HG02884 (cell line): ENCODE data around the gene MICAL3.

Experiments
- ATAC-seq: cut with Tn5 transposase; IDR thresholded peaks from one replicate; pipeline ENCODE4 v1.9.1; 2021; ENCODE audit warnings: mild to moderate bottlenecking, moderate library complexity; ENCODE audit not compliant: unreplicated experiment

MICAL3 gene

DNA sequence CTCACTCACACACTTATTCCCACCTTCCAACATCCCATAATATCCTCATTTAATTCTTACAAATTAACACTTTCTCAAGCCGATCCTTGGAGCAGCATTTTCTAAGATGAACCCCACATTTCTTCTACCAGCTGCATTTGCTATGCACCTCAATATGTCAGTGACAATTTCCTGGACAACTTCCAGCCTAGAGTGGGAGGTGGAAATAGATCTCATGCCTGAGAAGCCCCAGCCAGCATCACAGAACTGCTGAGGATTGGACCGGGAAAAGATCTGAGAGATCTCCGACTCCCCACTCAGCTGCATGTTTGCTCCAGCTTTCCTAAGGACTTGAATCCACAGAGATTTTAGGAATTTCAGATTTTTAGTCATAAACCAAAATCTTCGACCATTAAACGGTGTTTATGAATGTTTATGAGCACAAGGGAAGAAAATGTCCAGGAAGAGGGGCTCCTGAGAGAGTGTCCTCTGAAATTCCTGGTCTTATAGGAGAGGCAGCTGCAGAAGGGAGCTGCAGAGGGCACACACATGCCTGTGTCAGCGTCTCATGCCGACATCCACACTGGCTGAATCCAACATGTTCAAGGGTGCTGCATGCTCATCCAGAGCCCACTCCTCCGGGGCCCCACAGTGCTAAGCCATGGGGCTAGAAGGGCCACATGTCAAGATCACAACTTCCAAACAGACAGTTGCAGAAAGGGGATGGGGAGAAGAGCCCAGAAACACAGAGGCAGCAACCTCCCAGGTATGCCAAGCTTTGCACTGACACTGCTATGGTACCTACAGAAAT is 68.6 kb downstream of the MICAL3 start:
- no peak for ATAC-seq

DNA sequence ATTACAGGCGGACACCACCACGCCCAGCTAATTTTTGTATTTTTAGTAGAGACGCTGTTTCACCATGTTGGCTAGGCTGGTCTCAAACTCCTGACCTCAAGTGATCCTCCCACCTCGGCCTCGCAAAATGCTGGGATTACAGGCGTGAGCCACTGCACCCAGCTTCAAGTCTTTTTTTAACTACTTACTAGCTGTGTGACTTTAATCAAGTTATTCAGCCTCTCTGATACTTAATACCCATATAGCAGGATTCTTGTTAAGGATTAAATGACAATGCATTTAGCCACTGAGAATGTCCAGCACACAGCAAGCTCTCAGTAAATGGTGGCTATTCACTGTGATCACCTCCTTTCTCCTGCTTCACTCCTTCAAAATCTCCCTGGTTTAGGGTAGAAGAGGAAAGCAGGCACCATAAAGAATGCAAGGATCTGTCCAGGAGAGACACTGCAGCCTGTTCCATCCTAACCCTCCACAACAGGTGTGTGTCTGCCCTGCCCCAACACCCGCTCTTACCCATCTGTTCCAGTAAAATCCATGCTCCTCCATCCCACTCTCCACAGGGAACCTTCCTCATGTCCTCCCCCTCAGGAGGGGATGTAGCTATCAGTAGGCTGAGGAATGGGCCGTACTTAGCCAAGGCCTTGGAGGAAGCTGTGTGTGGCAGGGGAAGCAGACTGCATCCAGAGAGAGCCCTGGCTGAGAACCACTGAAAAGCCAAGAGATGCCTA is 69.3 kb downstream of the MICAL3 start:
- ATAC-seq, result no peak

DNA sequence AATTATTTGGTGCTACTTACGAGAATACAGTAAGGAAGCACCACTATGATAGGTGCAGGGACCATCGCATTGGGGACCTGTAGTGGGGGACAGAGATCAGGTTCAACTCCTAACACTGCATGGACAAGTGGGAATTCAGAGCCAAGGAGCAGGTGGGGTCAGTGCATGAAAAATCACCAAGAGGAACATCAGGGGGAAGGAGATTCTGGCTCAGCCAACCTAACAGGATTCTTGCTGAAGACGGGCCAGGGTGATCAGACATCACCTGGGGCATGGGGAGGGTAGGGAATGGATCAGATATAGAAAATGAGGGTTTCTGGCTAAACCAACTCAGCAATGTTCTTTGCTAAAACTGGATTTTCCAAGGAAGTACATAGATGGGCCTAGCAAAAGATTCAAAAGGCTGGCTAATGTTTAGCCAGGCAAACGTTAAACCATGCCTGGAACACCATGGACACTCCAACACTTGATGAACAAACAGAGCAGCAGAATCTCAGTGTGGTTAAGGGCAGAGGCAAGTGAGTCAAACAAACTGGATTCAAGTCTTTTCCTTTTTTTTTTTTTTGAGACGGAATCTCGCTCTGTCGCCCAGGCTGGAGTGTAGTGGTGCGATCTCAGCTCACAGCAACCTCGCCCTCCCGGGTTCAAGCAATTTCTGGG is 70.0 kb downstream of the MICAL3 start:
- no peak for ATAC-seq

DNA sequence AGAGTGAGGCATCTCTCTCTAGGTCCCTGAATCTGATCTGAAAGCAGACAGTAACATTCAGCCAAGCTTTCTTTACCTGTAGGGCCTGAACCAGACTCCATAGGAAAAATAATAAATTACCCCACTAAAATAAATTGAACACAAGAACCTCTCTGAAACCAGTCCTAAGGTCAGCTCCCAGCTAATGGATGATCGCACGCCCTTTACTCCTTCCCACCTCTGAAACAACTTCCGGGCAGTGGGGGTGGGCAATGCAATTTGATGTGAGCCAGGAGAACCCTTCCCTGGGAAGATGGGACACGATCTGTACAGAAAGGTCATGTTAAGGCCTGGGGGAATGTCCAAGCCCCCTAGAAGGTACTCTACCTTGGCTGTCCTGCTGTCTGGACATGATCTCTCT is 71.2 kb downstream of the MICAL3 start:
- no peak for ATAC-seq

DNA sequence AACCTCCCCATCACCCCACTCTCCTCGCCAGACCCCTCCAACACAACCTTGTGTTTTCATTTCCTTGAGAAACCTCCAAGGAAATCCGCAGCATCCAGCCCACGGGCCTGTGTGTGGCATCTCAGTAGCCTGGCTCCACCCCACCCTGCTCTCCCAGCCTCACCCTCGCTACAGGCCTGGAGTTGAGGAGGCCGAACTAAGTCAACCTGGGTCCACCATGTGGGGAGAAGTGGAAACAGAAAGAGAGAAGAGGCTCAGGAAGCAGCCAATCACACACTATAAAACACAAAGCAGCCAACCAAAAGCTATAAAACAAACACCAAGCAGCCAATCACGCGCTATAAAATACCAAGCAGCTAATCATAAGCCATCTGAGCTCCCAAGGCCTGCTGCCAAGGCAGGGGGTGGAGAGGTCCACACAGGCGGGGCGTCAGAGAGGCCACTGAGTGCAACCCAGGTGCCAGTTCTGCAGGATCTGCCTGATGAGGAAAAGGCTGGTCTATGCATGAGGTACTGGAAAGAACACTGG is 72.0 kb downstream of the MICAL3 start:
- no peak for ATAC-seq

DNA sequence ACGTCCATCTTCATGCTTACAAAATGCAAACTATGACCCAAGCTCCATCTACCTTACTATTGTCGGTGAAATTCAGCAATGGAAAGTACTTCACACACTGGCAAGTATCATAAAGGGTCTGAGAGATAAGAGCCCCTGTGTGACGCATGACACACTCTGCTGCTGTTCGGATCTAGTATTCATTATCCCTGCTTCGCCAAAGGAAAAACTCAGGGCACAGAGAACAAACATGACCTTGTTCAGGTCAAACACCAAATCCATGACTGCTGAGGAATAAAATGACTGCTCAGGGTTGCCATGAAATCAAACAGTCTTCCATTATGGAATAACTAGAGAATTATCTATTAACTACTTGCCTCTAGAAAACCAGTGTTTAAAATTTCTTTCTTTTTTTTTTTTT is 73.0 kb downstream of the MICAL3 start:
- ATAC-seq, result no peak

DNA sequence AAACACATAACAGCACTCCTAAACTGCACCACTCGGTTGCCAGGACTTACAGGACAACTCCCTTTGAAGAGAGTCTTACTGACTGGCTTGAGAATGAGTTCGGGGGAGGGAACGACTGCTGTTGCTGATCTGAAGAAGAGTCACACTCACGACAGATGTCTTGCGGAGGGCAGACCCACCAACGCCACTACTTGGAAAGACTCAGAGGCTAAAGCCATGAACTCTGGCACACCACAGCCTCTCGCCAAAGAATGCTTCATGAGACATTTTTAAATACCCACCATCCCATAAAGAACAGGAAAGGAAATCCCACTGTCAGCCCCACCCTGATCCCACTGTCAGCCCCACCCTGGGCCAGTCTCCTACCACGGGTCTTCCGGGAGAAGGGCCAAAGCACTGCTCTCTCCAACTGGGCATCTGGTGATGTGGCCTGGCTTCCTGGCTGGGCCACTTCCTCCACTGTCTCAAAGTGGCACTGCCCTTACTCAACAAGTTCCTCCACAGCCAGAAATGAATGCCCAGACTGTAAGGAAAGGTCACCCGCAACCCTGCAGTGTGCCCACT is 73.6 kb downstream of the MICAL3 start:
- no peak for ATAC-seq

DNA sequence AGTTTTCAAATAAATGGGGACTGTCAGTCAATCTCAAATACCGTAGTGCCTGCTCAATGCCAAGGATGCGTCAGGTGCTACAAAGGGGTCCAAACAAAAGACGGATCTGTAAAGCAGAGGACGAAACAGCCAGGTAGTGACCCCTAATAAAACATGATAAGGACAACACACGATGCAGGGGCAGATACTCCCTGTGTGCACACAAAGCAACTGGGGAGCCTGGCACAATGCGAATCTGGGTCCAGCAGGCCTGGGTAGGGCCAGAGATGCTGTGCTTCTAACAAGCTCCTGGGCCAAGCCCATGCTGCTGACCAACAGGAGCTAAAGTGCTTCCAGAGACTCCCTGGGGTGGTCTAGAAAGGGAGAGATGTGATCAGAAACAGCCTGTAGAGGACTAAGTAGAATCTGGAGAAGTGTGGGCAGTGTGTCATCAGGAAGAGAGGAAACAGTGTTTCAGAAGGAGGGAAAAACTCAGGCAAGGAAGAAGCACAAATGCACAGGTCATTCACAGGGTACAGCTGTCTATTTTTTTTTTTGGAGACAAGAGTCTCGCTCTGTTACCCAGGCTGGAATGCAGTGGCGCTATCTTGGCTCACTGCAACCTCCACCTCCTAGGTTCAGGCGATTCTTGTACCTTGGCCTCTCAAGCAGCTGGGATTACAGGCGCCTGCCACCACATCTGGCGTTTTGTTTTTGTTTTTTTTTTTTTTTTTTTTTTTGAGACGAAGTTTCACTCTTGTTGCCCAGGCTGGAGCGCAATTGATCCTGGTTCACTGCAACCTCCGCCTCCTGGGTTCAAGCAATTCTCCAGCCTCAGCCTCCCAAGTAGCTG is 74.5 kb downstream of the MICAL3 start:
- ATAC-seq, result no peak

DNA sequence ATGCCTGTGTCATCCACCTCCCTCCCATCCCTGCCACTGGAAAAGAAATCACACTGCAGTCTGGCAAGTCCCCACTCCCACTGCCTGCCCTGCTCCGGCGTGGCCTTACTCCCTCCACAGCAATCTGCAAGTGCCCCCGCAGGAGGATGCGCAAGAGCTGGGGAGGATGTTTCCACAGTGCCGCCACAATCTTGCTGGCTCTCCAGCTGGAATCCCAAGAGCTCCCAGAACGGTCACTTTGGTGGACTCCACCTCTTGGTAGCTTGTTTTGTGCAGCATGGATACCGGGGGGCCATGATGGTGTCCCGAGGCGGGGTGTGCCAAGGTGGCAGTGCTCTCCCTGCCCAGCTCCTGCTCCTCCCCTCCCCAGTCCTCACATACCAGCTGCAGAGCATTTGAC is 76.3 kb downstream of the MICAL3 start:
- no peak for ATAC-seq

DNA sequence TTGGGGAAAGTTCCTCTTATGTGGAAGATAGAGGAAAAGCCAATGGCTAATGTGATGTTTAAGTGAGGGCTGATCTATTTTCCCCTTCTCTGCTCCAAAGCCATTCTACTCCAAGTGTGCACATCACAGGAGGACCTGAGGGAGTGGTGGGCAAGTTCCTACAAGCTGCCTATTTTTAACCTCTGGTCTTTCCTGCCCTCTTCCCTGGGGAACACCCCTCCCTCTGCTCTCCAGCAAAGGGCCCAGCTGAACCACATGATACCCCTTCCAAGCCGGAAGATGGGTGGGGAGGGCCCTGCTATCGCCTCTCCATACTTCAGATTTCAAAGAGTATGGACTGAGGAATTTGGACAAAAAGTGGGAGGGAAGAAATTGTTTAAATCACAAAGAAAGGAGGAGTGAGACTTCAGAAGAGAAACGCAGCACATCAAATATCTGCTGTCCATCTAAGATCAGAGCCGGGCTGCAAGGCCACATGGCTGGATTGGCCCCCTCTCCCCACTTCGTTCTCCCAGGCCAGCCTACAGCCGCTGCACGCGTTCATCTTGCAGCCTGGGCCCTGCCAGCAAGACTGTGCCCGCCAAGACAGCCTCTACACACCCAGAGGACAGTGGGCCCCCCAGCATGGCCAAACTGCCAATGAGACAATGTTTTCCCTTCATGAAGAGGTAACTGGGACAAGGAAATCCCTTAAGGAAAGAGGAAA is 77.5 kb downstream of the MICAL3 start:
- no peak for ATAC-seq

DNA sequence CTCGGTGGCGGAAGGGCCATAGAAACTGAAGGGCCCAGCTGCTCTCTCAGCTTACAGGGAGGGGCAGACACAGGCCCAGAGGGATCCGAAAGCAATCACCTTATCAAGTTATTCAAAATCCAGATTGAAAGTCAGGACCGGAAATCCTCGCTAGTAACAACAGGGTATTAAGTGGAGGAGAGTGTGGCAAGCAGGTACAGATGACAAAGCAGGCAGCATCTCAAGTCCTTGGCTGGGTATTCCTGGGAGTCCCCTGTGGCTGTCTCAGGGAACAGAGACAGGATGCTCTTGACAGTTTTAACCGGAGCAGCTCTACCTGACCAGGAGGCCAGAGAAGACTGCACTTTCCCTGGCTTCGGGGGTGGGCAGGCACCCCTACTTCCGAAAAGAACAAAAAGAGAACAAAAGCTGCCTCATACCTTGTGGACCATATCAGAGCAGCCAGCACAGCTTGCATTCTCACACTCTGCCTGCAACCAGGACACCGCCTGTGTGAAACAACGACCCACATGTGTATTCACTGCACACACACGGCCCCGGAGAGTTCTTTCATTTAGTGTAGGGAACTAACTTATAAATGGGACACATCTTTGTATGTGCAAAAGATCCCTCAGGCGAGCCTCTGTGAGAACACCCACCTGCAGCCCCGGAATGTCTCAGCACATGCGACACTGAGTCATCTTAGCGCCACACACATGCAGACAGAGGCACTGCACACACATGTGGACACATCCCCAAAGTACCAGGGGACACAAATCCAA is 78.3 kb downstream of the MICAL3 start:
- no peak for ATAC-seq

DNA sequence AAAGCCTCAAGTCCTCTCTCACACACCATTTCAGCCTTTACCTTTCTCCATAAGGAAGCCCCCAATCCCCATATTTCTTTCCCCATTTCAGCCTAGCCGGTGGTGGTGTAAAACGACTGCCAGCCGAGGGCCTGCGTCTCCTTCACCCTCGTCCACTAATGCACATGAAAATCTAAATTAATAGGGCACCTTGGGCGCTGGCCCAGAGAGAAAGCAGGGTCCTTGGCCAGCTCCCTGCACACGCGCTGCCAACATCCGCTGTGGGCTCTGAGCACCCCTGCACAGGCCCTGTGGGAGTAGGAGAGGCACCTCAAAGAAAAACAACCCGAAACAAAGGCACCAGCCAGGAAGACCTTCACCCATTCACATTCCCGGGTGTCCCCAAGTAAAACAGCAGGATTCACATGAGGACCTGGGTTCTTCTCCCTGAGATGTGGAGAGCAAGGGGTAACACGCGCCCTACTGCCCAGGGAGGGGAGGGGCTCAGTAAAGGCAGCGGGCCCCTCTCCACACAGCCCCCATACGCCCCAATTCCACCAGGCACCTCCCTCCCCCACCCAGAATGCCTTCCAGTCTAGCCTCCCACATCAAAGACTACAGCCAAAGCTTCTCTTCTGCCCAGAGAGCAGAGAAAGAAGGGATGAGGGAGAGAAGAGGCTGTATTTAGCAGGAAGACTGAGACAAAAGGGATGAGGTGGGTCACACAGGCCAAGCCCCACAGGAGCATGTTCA is 79.0 kb downstream of the MICAL3 start:
- no peak for ATAC-seq

DNA sequence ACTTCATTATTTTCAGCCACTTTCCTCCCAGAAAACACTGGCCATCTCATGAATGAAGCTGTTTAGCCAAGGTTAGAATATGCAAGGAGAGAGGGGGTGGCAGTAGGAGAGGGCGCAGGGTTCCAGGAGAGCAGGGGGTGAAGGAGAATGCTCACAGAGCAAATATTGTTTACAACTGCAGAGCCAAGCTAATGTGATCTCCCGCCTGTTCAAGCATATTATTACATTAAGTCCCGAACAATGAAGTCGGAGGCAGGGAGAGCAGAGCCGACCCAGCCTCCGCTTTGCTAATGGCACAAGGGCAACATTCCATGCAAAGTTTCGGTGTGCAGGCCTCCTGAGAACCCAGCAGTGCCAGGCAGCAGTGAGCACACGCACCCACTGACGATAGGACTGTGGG is 80.1 kb downstream of the MICAL3 start:
- ATAC-seq, result no peak

DNA sequence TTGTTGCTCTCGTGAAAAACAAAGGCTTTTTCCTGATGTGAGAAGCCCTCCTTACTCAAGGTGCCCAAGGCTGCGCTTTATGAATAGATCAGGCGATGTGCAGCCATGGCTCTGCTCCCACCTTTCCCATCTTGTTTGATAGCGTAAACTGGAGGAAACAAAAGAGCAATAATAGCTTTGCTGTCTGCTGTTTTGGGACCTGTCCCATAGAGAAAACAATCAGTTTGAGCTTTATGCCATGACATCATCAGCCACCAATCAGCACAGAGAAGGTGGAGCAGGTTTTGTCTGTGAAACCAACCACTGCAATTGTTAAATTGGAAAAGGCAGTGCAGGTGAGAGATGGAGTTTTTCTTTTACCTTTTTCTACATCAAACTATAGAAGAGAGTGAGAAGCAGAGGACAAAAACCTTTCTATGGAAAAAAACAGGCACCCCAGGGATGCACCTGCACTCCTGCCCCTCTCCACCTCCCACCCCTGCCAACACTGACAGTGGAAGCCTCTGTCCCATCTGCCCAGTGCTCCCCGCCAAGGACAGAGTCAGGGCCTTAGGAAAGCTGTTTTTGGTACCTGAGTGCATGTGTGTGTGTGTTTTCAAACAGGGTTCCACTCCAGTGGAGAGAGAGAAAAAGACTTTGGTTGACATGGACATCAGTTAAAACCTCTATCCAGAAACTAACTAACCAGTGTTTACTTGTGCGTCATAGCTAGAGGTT is 80.7 kb downstream of the MICAL3 start:
- ATAC-seq, result no peak

DNA sequence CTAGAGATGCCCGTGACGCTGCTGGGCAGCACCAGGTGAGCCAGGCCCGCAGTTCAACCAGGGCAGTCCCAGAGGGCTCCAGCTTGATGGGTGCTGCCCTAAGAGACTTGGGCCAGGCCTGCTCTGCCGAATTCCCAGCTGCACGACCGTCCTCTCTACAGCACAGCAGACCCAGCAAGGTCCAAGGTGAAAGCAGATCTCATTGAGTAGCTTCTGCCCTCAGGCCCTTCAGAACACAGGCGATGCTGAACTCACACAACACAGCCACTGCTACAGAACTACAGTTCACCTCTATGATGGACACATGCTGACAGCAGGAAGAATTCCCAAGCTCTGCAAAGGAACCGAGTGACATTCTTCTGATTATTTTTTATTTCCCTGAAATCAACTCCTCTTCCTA is 81.6 kb downstream of the MICAL3 start:
- no peak for ATAC-seq

DNA sequence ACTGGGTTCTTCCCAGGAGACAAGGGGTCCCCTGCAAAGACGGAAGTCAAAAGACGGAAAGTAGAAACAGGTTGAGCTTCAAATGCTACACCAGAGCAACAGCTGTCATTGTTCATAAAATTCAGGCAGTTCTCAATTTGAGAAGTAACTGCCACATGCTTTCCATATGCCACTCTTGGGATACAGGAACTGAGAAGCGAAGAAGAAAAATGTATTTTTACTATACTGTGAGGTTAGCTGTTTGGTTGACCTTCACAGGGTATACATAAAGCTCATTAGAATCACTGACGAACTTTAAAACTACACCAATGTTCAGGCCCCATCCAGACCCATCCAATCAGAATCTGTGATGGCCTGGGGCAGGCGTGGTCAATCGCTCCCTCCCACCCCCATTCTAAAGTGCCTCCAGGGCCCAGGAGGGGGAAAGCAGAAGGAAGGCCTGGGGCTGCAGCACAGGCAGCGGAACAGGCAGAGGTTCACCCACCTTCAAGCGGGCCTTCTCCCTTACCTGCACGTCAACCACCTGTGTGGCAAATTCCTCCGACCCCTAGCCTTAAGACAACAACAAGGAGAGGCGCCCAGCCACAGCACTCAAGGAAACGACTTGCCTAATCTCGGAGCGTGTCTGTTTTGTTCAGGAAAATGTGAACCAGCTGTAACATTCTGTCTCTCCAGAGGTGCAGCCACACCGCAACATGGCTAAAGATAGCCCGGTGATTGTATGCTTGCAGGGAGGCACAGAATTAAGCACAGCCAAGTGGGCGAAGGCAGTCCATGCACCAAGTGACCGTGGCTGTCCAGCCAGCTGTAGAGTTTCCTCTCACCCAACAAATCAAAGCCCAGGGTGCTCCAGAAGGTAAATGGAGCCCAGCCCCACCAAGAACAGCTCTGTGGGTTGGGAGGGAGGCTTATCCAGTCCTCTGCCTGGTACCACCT is 82.6 kb downstream of the MICAL3 start:
- ATAC-seq, result no peak

DNA sequence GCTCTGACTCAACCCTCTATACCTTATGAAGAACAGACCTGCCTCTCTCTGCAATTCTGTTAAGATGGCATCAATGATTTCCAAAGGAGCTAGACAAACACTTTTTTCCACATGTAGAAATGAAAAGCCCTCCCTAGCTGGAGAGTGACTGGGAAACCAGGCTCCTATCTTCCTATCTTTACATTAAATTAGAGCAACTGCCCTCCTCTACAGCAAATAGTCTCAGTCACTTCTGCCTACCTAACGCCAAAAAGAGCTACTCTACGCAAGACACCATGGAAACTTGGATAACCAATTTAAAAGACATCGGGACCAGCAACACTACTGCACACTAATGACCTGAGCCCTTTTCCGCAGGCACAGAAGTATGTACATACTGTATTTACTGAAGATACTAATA is 84.8 kb downstream of the MICAL3 start:
- ATAC-seq, result no peak
